Hepatocyte (in vitro differentiated cells): ENCODE data around the gene ACIN1. TPM values are rescaled to one million over a fixed set of nuclear protein-coding genes. Genes with fewer than 3 reads are reported as not detected.
A peak's percentile ranks its signal among the peaks of the same experiment; 100 is the strongest.

Experiments used
- DNase-seq: peaks from one replicate; pipeline ENCODE4 v3.0.0-alpha.2; 2016; ENCODE audit warnings: low spot score
- H2AFZ ChIP-seq: fragments of 200-600 bp; sonication (generic); 2 replicates; pipeline ENCODE4 v1.6.0; 2016; ENCODE audit warnings: antibody characterized with exemption, mild to moderate bottlenecking
- H3K27ac ChIP-seq: fragments of 200-600 bp; sonication (generic); 2 replicates; pipeline ENCODE4 v1.5.1; 2016; ENCODE audit warnings: mild to moderate bottlenecking
- H3K27me3 ChIP-seq: fragments of 200-600 bp; sonication (generic); 2 replicates; pipeline ENCODE4 v1.6.1; 2016
- H3K36me3 ChIP-seq: fragments of 200-600 bp; sonication (generic); replicated peaks from 2 replicates; pipeline ENCODE4 v1.5.1; 2016; ENCODE audit warnings: low read depth; ENCODE audit not compliant: insufficient read depth
- H3K4me1 ChIP-seq: fragments of 200-600 bp; sonication (generic); 2 replicates; pipeline ENCODE4 v1.5.1; 2016; ENCODE audit warnings: mild to moderate bottlenecking, moderate library complexity; ENCODE audit not compliant: insufficient read depth
- H3K4me2 ChIP-seq: fragments of 200-600 bp; sonication (generic); 2 replicates; pipeline ENCODE4 v1.6.0; 2016
- H3K4me3 ChIP-seq: fragments of 200-600 bp; sonication (generic); 2 replicates; pipeline ENCODE4 v1.5.1; 2016; ENCODE audit warnings: mild to moderate bottlenecking
- H3K79me2 ChIP-seq: fragments of 200-600 bp; sonication (generic); 2 replicates; pipeline ENCODE4 v1.6.0; 2017; ENCODE audit warnings: mild to moderate bottlenecking
- H3K9me2 ChIP-seq: fragments of 200-600 bp; sonication (generic); replicated peaks from 2 replicates; pipeline ENCODE4 v1.6.0; 2017; ENCODE audit warnings: mild to moderate bottlenecking; ENCODE audit not compliant: insufficient read depth
- H3K9me3 ChIP-seq: fragments of 200-600 bp; sonication (generic); 2 replicates; pipeline ENCODE4 v1.5.1; 2016; ENCODE audit warnings: low read depth, mild to moderate bottlenecking
- H4K20me1 ChIP-seq: fragments of 200-600 bp; sonication (generic); 2 replicates; pipeline ENCODE4 v1.6.0; 2016; ENCODE audit warnings: mild to moderate bottlenecking; ENCODE audit not compliant: insufficient read depth, poor library complexity, severe bottlenecking
- CTCF ChIP-seq: fragments of 200-600 bp; sonication (generic); IDR thresholded peaks from 2 replicates; pipeline ENCODE4 v1.5.1; 2016; ENCODE audit warnings: antibody characterized with exemption, mild to moderate bottlenecking; ENCODE audit not compliant: poor library complexity
- EZH2 ChIP-seq: fragments of 200-600 bp; sonication (generic); IDR thresholded peaks from 2 replicates; pipeline ENCODE4 v1.6.1; 2016; ENCODE audit warnings: antibody characterized with exemption, mild to moderate bottlenecking, borderline replicate concordance
- EZH2phosphoT487 ChIP-seq: fragments of 200-600 bp; sonication (generic); IDR thresholded peaks from one replicate; pipeline ENCODE4 v1.6.1; 2018; ENCODE audit warnings: antibody characterized with exemption, mild to moderate bottlenecking, low read depth, moderate library complexity; ENCODE audit not compliant: unreplicated experiment, severe bottlenecking
- WGBS: methylation state at CpG from one replicate; pipeline ENCODE4 v1.1.6; 2016; ENCODE audit warnings: low lambda C conversion rate; ENCODE audit errors: missing lambda C conversion rate; 5-methylcytosine and 5-hydroxymethylcytosine counted together
- polyA plus RNA-seq: library from polyadenylated mRNA; unstranded; fragments of >200 nt; fragmentation: Nextera tagmentation; extraction: Ambion mirVana; gene quantifications from 2 replicates; pipeline ENCODE4 v1.2.1, GENCODE V29; 2016
- total RNA-seq: library from RNA; depleted of rRNA; stranded (reverse); fragments of >200 nt; gene quantifications from 2 replicates; pipeline ENCODE4 v1.2.3, GENCODE V29; 2014

Gene ACIN1
- total and polyA plus RNA-seq, 2 experiments from 2014 or later: 44.3 to 108 TPM

GRCh38 chr14:23090254-23090636, 4.7 kb downstream of the ACIN1 start:
- H3K79me2 ChIP-seq: peaks cover 75% of the 10 kb centered on the region
- H3K27ac ChIP-seq: no peak overlapping the region
- H4K20me1 ChIP-seq: peaks cover 26% of the 10 kb centered on the region

GRCh38 chr14:23089498-23090253, 5.3 kb downstream of the ACIN1 start:
- Histone ChIP-seq H3K9me3 (no peaks in the 10 kb centered on the region), H3K4me3 (no peak overlapping the region), H3K4me1 (peaks cover 7% of the 10 kb centered on the region), H3K9me2 (no peaks in the 10 kb centered on the region), H3K36me3 (peaks cover 7% of the 10 kb centered on the region), H3K27ac (no peak overlapping the region), H3K4me2 (no peak overlapping the region), H2AFZ (no peak overlapping the region), H3K79me2 (peaks cover 78% of the 10 kb centered on the region), H4K20me1 (peaks cover 26% of the 10 kb centered on the region), H3K27me3 (no peaks in the 10 kb centered on the region)
- no peak for DNase-seq
- WGBS: 96% methylated on average over 12 of the region's 12 CpGs
- TF ChIP-seq EZH2: no peak
- TF ChIP-seq CTCF: no peak
- no peak for TF ChIP-seq EZH2phosphoT487

More at GRCh38 chr14:23090254-23090636, 4.7 kb downstream of the ACIN1 start:
- 75% methylated on average over 4 of the region's 4 CpGs for WGBS
- Histone ChIP-seq H3K4me1 (peaks cover 7% of the 10 kb centered on the region), H3K9me2 (no peaks in the 10 kb centered on the region), H3K4me2 (no peak overlapping the region), H3K4me3 (no peak overlapping the region), H3K9me3 (no peaks in the 10 kb centered on the region), H3K27me3 (no peaks in the 10 kb centered on the region), H2AFZ (no peak overlapping the region), H3K36me3 (peaks cover 7% of the 10 kb centered on the region)
- TF ChIP-seq CTCF: no peak
- TF ChIP-seq EZH2: no peak
- no peak for TF ChIP-seq EZH2phosphoT487
- DNase-seq: no peak

- Histone ChIP-seq H3K36me3 (peaks cover 7% of the 10 kb centered on the region), H3K4me3 (no peak overlapping the region), H3K27ac (no peak overlapping the region), H3K4me1 (no peaks in the 10 kb centered on the region), H3K27me3 (no peaks in the 10 kb centered on the region), H3K79me2 (peaks cover 77% of the 10 kb centered on the region), H4K20me1 (no peaks in the 10 kb centered on the region), H3K9me3 (no peaks in the 10 kb centered on the region), H3K4me2 (no peak overlapping the region), H2AFZ (no peak overlapping the region), H3K9me2 (no peaks in the 10 kb centered on the region)
- no peak for DNase-seq
- 100% methylated on average over 1 of the region's 1 CpG for WGBS
- TF ChIP-seq CTCF (no peak), EZH2phosphoT487 (no peak), EZH2 (no peak)
Measured at GRCh38 chr14:23086565-23086964, 8.4 kb downstream of the ACIN1 start.

GRCh38 chr14:23085458-23085857, 9.5 kb downstream of the ACIN1 start:
- Histone ChIP-seq H3K79me2 (peaks cover 71% of the 10 kb centered on the region), H3K27ac (peak overlapping the region; percentile 31), H2AFZ (no peak overlapping the region), H3K9me3 (no peaks in the 10 kb centered on the region), H3K4me3 (no peak overlapping the region), H3K27me3 (no peaks in the 10 kb centered on the region), H3K9me2 (no peaks in the 10 kb centered on the region), H4K20me1 (no peaks in the 10 kb centered on the region), H3K4me2 (no peak overlapping the region), H3K36me3 (peaks cover 7% of the 10 kb centered on the region), H3K4me1 (no peaks in the 10 kb centered on the region)
- WGBS: 74% methylated on average over 3 of the region's 3 CpGs
- DNase-seq: no peak
- TF ChIP-seq EZH2 (no peak), EZH2phosphoT487 (no peak), CTCF (no peak)
